ENCODE data around the gene FAM107B. TPM values are rescaled to one million over a fixed set of nuclear protein-coding genes. Genes with fewer than 3 reads are reported as not detected.

FAM107B gene
- total RNA-seq, 4 donors from 2014 or later, result 12.3 to 41.3 (median 31.8) TPM

DNA sequence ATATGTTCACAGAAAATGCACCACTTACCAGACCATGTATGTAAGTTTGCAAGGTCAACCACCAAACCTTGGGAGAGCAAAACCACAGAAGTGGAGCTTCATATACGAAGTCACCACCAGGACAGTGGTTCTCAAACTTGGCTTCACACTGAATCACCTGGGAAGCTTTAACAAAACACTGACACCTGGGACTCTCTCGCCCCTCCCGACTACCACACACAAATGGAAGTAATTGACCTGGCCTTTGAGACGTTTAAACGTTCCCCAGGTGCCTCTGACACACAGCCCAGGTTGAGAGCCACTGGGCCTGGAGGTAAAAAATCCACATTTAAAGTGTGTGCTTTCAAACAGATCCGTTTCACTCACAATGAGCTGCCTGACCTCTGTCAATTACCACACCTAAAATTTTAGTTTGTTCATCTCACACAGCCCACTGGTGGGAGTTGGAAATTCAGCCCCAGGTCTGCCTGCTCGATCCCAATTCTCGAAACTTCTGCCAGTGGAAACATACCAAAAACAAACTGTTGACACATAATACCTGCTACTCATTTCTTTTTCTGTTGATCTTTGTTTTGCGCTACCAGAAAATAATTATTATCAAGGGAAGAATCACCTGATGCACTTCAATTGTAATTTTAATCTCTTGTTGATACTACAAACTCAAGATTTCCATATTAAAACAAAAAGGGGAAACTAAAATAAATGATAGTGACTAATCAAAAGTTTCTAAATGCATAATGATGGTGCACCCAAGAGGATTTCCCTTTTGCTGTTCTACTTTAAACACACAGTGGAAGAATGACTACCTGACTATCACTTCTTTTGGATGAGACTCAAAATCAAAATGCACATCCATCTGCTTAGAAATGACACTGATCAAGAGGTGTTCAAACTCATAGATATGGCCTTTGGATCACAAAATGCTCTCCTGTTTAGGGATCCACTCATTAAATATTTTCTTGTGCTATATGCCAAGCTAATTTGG lies 36.6 kb upstream of the FAM107B start:
- Histone ChIP-seq H3K36me3 (no peaks in the 10 kb centered on the region), H3K4me3 (replicated peaks in 1 of 3) (no peak overlapping the region), H3K27me3 (no peaks in the 10 kb centered on the region), H3K4me1 (peaks cover 0 to 11% of the 10 kb centered on the region in 2 donors), H3K27ac (peak overlapping the region in 2 of 3 donors; percentile 11 to 44), H3K9me3 (no peaks in the 10 kb centered on the region)
- WGBS, 2 donors, result 49 to 56% methylated on average over 9 of the region's 9 CpGs
- DNase-seq, result no peak
- TF ChIP-seq, protein P1, sequence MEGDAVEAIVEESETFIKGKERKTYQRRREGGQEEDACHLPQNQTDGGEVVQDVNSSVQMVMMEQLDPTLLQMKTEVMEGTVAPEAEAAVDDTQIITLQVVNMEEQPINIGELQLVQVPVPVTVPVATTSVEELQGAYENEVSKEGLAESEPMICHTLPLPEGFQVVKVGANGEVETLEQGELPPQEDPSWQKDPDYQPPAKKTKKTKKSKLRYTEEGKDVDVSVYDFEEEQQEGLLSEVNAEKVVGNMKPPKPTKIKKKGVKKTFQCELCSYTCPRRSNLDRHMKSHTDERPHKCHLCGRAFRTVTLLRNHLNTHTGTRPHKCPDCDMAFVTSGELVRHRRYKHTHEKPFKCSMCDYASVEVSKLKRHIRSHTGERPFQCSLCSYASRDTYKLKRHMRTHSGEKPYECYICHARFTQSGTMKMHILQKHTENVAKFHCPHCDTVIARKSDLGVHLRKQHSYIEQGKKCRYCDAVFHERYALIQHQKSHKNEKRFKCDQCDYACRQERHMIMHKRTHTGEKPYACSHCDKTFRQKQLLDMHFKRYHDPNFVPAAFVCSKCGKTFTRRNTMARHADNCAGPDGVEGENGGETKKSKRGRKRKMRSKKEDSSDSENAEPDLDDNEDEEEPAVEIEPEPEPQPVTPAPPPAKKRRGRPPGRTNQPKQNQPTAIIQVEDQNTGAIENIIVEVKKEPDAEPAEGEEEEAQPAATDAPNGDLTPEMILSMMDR (IDR thresholded peaks at IDR 0.05), result peak in 2 of 6 experiments; percentile 9 to 19
- TF ChIP-seq POLR2A (IDR thresholded peaks at IDR 0.05), result no peak
- intact Hi-C loops (cut with DNase I), result no loop called here

DNA sequence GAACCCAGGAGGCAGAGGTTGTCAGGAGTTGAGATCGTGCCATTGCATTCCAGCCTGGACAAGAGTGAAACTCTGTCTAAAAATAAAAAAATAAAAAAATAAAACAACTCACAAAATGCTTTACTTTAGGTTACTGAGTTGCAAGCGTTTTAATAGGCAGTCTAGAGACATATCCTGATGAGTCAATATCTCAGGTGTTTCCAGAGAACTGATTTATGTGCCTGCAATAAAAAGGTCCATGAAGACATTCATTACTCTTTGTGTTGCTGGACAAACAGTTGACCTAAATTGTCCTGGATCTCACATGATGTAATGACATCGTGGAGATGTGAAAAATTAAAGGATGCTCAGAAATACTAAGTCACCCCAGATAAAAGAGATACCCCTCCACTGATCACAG lies 31.6 kb upstream of the FAM107B start:
- WGBS, 2 donors, result 89 to 90% methylated on average over 3 of the region's 3 CpGs
- Histone ChIP-seq H3K36me3 (no peaks in the 10 kb centered on the region), H3K4me3 (replicated peaks in 1 of 3) (no peak overlapping the region), H3K27me3 (no peaks in the 10 kb centered on the region), H3K27ac (no peak overlapping the region), H3K4me1 (peaks cover 0 to 5% of the 10 kb centered on the region in 2 donors), H3K9me3 (no peaks in the 10 kb centered on the region)
- no peak for DNase-seq
- TF ChIP-seq, protein P1 (IDR thresholded peaks at IDR 0.05), result no peak
- TF ChIP-seq POLR2A (IDR thresholded peaks at IDR 0.05), result no peak
- intact Hi-C loops (cut with DNase I), result no loop called here

GRCh38 chr10:14803827-14804226 lies 29.1 kb upstream of the FAM107B start:
- Histone ChIP-seq H3K4me3 (replicated peaks in 1 of 3) (no peak overlapping the region), H3K27ac (no peak overlapping the region), H3K4me1 (no peaks in the 10 kb centered on the region), H3K36me3 (no peaks in the 10 kb centered on the region), H3K9me3 (no peaks in the 10 kb centered on the region), H3K27me3 (no peaks in the 10 kb centered on the region)
- DNase-seq, result no peak
- TF ChIP-seq, protein P1 (IDR thresholded peaks at IDR 0.05), result no peak
- no peak for TF ChIP-seq POLR2A (IDR thresholded peaks at IDR 0.05)
- intact Hi-C loops (cut with DNase I), result no loop called here
- WGBS, 2 donors, result 51 to 91% methylated on average over 1 of the region's 1 CpG

- WGBS, 2 donors, result 55 to 63% methylated on average over 5 of the region's 5 CpGs
- no peaks in the 10 kb centered on the region for H3K9me3 ChIP-seq
- H3K27ac ChIP-seq, result no peak overlapping the region
- DNase-seq, result peak; percentile 30 to 64
- no peaks in the 10 kb centered on the region for H3K27me3 ChIP-seq
- H3K36me3 ChIP-seq, result no peaks in the 10 kb centered on the region
- no peaks in the 10 kb centered on the region for H3K4me1 ChIP-seq
- intact Hi-C loops (cut with DNase I), result no loop called here
- H3K4me3 ChIP-seq (replicated peaks in 1 of 3), result no peak overlapping the region
- TF ChIP-seq, protein P1 (IDR thresholded peaks at IDR 0.05), result peak in 1 of 6 experiments; percentile 21
- TF ChIP-seq POLR2A (IDR thresholded peaks at IDR 0.05), result no peak
Measured at GRCh38 chr10:14801723-14802122, 27.0 kb upstream of the FAM107B start.

DNA sequence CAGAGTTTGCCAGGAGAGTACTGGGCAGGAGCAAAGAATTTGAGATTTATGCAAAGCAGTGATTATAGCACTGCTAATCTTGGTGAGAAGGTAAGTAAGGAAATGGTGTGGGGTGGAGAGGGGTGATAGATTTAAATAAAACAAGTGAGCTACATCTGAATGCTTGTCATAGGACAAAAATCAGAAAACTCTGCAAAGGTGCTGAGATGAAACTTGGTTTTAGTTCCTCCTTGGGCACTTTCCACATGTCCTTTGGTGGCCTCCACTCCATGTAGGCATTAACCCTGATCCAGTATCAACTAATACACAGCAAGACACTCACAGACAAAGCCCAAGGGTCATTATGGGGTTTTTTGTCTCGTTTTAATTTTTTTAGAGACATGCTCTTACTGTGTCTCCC lies 25.7 kb upstream of the FAM107B start:
- 38 to 56% methylated on average over 1 of the region's 1 CpG for WGBS, 2 donors
- TF ChIP-seq, protein P1 (IDR thresholded peaks at IDR 0.05), result no peak
- no peak for TF ChIP-seq POLR2A (IDR thresholded peaks at IDR 0.05)
- intact Hi-C loops (cut with DNase I), result no loop called here
- H3K27me3 ChIP-seq, result no peaks in the 10 kb centered on the region
- H3K4me1 ChIP-seq, result no peaks in the 10 kb centered on the region
- H3K27ac ChIP-seq, result no peak overlapping the region
- no peak overlapping the region for H3K4me3 ChIP-seq (replicated peaks in 1 of 3)
- DNase-seq, result no peak
- H3K9me3 ChIP-seq, result no peaks in the 10 kb centered on the region
- no peaks in the 10 kb centered on the region for H3K36me3 ChIP-seq

All from thyroid gland (tissue), 4 donors.